HG03280 (cell line): ENCODE results near the gene ULBP2.

Source experiments
- ATAC-seq: cut with Tn5 transposase; IDR thresholded peaks from one replicate; pipeline ENCODE4 v1.9.1; 2021; ENCODE audit warnings: mild to moderate bottlenecking, moderate library complexity; ENCODE audit not compliant: unreplicated experiment

ULBP2 gene

GRCh38 chr6:149995235-149995750 is 53.5 kb downstream of the ULBP2 start:
- ATAC-seq = no peak

- no peak for ATAC-seq
Measured at GRCh38 chr6:149995971-149996370, 54.2 kb downstream of the ULBP2 start.
